Activated T-cell treated with anti-CD3 and anti-CD28 coated beads, Interleukin-2, amount 50 U/mL, for 24 hours (primary cell): ENCODE results near the gene DEGS2.
A peak's percentile ranks its signal among the peaks of the same experiment; 100 is the strongest.

Experiments
- DNase-seq: peaks from one replicate; pipeline ENCODE4 v3.0.0-alpha.2; 2020
- H3K27ac Mint-ChIP-seq: 2 replicates; pipeline ENCODE4 v1.8.0; 2020; ENCODE audit warnings: mild to moderate bottlenecking, mixed read lengths
- H3K27me3 Mint-ChIP-seq: 2 replicates; pipeline ENCODE4 v1.8.0; 2020; ENCODE audit warnings: mixed read lengths
- H3K36me3 Mint-ChIP-seq: 2 replicates; pipeline ENCODE4 v1.8.0; 2020; ENCODE audit warnings: low read depth, mixed read lengths
- H3K4me1 Mint-ChIP-seq: 2 replicates; pipeline ENCODE4 v1.8.0; 2020; ENCODE audit warnings: low read depth, mixed read lengths
- H3K4me3 Mint-ChIP-seq: 2 replicates; pipeline ENCODE4 v1.8.0; 2020; ENCODE audit warnings: mild to moderate bottlenecking, moderate library complexity, mixed read lengths
- H3K9me3 Mint-ChIP-seq: 2 replicates; pipeline ENCODE4 v1.8.0; 2020; ENCODE audit warnings: mixed read lengths

DEGS2 gene

DNA sequence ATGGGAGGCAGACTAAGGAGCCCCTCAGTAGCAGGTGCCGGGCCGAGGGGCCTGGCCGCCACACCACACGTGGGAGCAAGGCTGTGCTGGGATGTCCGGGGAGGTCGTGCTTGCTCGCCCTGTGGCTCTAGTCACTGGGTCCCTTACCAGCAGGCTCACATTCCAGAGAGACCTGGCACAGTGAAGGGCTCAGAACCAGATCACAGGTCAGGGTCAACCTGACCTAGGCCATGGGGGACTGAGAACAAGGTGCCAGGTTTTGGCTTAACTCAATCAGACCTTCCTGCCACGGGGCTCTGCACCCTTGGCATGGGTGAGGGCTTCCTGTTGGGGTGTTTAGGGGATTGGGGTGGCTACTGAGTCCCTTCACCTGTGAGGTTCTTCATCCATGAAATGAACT lies 22.3 kb downstream of the DEGS2 start:
- peak overlapping the region; percentile 74 for H3K27ac Mint-ChIP-seq
- no peak overlapping the region for H3K4me3 Mint-ChIP-seq
- no peaks in the 10 kb centered on the region for H3K9me3 Mint-ChIP-seq
- no peaks in the 10 kb centered on the region for H3K27me3 Mint-ChIP-seq
- DNase-seq: no peak
- peaks cover 98% of the 10 kb centered on the region for H3K36me3 Mint-ChIP-seq
- no peaks in the 10 kb centered on the region for H3K4me1 Mint-ChIP-seq

DNA sequence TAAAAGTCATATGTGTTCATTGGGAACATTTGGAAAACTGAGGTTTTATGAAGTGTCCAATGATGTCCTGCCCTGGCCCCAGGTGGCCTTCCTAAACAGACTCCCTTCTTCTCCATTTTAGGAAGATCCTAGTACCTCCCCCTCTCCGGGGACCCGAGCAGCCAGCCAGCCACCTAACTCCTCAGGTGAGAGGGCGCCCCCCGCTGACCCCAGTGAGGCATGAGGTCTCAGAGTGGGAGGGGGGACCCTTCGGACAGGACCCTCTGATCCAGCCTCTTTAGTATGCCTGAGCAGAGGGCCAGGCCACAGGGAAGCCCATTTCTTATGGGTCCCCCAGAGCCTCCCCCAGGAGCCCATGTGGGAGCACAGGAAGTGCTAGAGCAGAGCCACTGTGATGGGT lies 23.7 kb downstream of the DEGS2 start:
- DNase-seq: no peak
- Mint-ChIP-seq H3K9me3 (no peaks in the 10 kb centered on the region), H3K36me3 (peaks cover 99% of the 10 kb centered on the region), H3K27me3 (no peaks in the 10 kb centered on the region), H3K4me1 (no peaks in the 10 kb centered on the region), H3K4me3 (no peak overlapping the region), H3K27ac (peak overlapping the region; percentile 74)

DNA sequence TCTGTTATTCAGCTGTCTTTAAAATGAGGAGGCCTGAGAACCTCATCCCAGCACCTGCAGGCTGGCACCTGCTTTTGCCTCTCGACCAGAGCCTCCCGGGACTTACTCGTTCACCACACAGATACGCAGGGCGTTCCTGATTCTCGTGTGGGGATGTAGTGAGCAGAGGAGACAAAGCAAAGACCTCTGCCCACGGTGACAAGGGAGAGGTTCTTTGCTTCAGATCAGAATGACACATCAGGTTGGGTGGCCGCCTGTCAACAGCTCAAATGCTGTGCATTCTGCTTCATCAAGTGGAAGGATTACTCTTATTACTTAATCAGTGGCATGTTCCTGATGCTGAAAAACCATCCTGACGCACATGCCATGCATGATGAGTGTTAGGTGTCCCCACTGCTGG lies 24.4 kb downstream of the DEGS2 start:
- peak overlapping the region; percentile 74 for H3K27ac Mint-ChIP-seq

DNA sequence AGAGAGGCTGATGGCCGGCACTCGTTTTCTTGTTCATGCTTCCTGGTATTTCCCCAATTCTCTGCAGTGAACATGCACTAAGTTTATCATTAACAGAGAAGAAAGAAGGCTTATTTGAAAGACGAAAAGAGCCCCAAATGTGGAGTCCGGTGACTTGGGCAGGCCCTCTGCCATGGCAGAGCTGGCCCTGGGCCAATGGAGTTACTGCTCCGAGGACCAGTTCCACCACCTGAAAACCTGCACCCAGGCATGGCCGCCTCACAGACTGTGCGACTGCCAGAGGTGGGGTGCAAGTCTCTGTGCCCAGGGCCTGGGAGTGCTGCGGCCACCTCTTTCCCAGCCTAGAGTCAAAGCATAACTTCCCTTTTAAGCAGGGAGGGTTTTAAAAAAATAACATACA lies 24.9 kb downstream of the DEGS2 start:
- H3K27ac Mint-ChIP-seq: peak overlapping the region; percentile 31
- peaks cover 100% of the 10 kb centered on the region for H3K36me3 Mint-ChIP-seq
- no peak overlapping the region for H3K4me3 Mint-ChIP-seq
- DNase-seq: no peak
- H3K9me3 Mint-ChIP-seq: no peaks in the 10 kb centered on the region
- no peaks in the 10 kb centered on the region for H3K27me3 Mint-ChIP-seq
- H3K4me1 Mint-ChIP-seq: no peaks in the 10 kb centered on the region

More for the DNA sequence above, 24.4 kb downstream of the DEGS2 start:
- Mint-ChIP-seq H3K27me3 (no peaks in the 10 kb centered on the region), H3K4me3 (no peak overlapping the region), H3K36me3 (peaks cover 100% of the 10 kb centered on the region), H3K9me3 (no peaks in the 10 kb centered on the region), H3K4me1 (no peaks in the 10 kb centered on the region)
- DNase-seq: no peak

DNA sequence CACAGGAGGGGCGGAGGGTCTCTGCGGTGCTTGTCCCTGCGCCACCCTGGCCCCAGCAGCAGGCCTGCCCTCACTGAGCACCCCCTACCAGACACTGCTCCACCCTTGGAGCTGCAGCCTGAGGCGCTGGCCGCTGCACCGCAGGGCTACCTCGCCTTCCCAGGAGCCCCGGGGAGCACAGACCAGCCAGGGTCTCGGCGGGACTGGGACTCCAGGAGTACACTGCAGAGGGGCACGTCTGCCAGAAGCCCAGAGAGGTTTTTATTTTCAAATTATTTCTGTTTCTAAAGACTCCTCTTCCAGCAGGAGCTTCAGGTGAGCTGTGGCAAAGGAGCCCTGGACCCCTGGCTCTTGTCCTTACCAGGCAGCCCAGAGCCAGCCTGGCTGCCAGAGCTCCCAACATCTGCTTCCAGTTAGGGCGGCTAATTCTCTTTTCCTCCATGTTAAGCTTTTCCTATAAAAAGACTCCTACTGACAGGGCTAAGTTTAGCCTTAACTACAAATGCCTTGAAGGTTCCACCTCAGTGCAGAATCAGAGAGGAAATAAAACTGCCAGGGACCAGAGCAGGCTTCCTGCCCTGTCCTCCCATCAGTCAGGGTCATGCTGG lies 26.4 kb downstream of the DEGS2 start:
- Mint-ChIP-seq H3K4me3 (no peak overlapping the region), H3K36me3 (peaks cover 98% of the 10 kb centered on the region), H3K27ac (peak overlapping the region; percentile 78)

DNA sequence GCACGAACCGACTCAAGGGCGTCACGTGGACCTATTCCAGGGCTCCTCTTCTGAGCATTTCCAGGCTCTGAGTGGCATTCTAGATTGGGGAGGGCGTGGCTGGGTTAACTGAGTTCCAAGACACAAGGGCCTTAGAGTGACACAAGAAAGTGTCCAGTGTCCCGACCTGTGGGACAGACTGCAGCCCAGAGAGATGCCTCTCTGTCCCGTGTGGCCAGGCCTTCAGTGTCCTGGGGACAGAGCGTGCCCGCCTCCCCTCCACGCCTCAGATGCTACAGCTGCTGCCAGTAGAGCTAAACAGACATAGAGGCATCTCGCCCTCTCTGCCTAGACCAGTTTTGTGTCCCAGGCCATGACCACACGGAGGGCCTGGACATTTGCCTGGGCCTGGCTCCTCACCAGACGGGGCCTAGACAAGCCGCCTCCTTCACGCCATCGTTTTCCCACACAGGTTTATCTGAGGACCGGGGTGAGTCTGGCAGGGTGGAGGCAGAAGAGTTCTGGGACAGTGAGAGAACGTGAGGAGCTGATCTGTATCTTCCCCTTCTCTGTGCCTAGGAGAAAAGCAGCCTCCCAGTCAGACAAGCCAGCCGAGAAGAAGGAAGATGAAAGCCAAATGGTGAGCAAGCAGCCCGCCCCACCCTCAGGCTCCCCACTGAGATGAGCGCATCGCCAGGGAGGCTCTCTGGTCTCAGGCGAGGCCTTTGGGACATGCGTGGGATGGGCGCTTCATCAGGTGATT lies 27.1 kb downstream of the DEGS2 start:
- Mint-ChIP-seq H3K9me3 (no peaks in the 10 kb centered on the region), H3K27ac (peak overlapping the region; percentile 78), H3K4me1 (no peaks in the 10 kb centered on the region), H3K27me3 (no peaks in the 10 kb centered on the region), H3K4me3 (no peak overlapping the region), H3K36me3 (peaks cover 98% of the 10 kb centered on the region)
- no peak for DNase-seq

More for the DNA sequence above, 26.4 kb downstream of the DEGS2 start:
- H3K27me3 Mint-ChIP-seq: no peaks in the 10 kb centered on the region
- H3K4me1 Mint-ChIP-seq: no peaks in the 10 kb centered on the region
- no peak for DNase-seq
- no peaks in the 10 kb centered on the region for H3K9me3 Mint-ChIP-seq

DNA sequence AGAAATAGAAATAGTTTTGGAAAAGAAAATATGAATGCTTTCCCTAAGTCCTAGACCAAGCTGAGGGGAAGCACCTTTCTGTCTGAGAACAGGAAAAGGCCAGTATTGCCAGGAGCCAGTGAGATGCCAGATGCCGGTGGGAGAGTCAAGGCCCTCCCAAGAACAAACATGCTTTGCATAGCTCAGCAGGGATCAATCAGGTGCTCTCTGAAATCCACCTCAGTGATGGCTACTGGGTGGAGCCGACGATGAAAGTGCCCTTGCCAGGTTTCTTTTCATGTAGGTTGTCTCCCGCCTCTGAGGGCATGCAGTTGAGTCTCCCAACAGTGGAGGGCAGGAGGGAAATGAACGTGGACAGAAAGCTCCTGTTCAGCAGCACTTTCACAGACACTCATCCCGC lies 28.3 kb downstream of the DEGS2 start:
- peaks cover 97% of the 10 kb centered on the region for H3K36me3 Mint-ChIP-seq
- no peaks in the 10 kb centered on the region for H3K9me3 Mint-ChIP-seq

DNA sequence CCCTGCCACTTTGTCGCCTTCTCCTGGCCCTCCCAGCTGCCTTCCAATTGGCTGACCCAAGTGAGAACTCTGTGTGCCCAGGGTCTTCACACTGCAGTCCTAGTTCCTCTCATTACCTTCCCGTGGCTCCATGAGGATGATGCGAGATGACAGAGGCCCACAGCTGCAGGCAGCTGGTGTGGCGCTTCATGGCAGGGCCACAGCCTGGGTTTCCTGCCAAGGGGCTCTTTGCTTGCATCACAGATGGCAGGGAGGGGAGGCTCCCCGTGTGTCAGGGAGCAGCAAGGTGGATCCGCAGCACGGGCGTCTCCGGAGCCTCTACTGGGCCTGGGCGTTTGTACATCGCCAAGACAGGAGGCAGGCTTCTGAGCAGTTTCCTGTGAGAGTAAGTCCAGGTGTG lies 28.9 kb downstream of the DEGS2 start:
- no peak overlapping the region for H3K4me3 Mint-ChIP-seq
- peak overlapping the region; percentile 78 for H3K27ac Mint-ChIP-seq
- no peaks in the 10 kb centered on the region for H3K9me3 Mint-ChIP-seq
- no peak for DNase-seq
- H3K4me1 Mint-ChIP-seq: no peaks in the 10 kb centered on the region
- H3K36me3 Mint-ChIP-seq: peaks cover 97% of the 10 kb centered on the region
- no peaks in the 10 kb centered on the region for H3K27me3 Mint-ChIP-seq

More for the DNA sequence above, 28.3 kb downstream of the DEGS2 start:
- Mint-ChIP-seq H3K4me1 (no peaks in the 10 kb centered on the region), H3K27me3 (no peaks in the 10 kb centered on the region), H3K4me3 (no peak overlapping the region), H3K27ac (peak overlapping the region; percentile 78)
- no peak for DNase-seq

DNA sequence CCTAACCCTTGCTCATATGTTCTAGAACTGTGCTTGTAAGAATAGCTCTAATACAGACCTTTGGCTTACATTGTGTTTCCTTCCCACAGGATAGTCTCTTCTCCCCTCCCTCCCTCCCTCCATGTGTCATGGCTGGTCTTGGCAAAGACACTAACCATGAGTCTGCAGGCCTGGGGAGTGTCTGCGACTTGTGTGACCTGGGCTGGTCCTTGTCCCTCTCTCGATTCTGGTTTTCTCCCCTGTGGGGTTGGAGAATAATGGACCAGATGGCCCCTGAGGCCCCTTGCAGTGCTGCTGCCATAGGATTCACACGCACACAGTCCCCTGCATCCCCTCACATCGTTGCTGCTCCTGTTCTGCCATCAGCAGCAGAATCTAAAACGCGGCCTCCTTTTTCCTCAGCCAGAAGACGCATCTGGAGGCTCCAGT lies 30.3 kb downstream of the DEGS2 start:
- peak overlapping the region; percentile 78 for H3K27ac Mint-ChIP-seq
- H3K4me3 Mint-ChIP-seq: no peak overlapping the region
- H3K4me1 Mint-ChIP-seq: no peaks in the 10 kb centered on the region
- H3K36me3 Mint-ChIP-seq: peaks cover 97% of the 10 kb centered on the region
- DNase-seq: no peak
- H3K9me3 Mint-ChIP-seq: no peaks in the 10 kb centered on the region
- no peaks in the 10 kb centered on the region for H3K27me3 Mint-ChIP-seq

DNA sequence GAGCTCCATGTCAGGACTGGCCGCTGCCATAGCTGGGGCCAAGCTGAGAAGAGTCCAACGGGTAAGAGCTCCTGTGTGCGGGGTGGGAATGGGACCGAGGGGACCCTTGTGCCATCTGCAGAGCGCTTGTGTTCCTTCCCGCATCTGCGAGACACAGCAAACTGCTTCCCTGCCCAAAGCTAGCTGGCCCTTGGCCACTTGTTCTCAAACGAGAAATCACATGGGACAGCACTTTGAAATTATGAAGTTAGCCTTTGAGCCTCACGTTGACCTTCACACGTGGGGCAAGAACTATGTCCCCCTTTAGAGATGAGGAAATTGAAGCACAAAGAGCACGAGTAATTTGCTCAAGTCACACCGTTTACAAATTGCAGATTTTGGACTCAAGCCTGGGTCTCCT lies 30.8 kb downstream of the DEGS2 start:
- Mint-ChIP-seq H3K27ac (peak overlapping the region; percentile 63), H3K4me1 (no peaks in the 10 kb centered on the region), H3K27me3 (no peaks in the 10 kb centered on the region), H3K36me3 (peaks cover 97% of the 10 kb centered on the region), H3K4me3 (no peak overlapping the region), H3K9me3 (no peaks in the 10 kb centered on the region)
- DNase-seq: no peak

DNA sequence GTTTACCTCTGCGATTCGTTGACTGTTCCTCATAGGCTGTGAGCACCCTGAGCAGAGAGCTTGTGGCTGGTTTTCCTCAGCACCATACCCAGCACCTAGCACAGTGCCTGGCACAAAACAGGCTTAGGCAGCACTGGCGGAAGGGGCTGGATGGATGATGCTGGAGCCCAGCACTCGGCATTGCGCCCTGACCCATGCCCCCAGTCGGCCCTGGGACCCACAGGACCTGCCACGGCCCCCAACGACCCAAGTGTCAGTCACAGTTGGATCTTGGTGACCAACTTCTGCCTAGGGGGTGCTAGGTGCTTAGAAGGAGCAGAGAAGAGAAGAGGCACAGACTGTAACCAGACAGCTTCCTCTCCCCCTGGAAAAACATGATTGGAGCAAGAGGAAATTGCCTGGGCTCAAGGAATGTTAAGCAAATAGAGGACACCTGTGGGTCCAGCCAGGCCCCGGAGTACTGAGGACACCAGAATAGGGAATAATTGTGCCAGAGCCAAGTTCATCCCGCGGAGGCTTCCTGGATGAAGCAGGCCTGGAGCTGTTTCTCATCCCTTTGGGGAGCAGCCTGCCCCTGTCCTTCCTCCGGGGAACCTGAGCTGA lies 31.5 kb downstream of the DEGS2 start:
- DNase-seq: no peak
- Mint-ChIP-seq H3K27ac (peak overlapping the region; percentile 71), H3K36me3 (peaks cover 97% of the 10 kb centered on the region), H3K4me1 (no peaks in the 10 kb centered on the region), H3K27me3 (no peaks in the 10 kb centered on the region), H3K4me3 (no peak overlapping the region), H3K9me3 (no peaks in the 10 kb centered on the region)

DNA sequence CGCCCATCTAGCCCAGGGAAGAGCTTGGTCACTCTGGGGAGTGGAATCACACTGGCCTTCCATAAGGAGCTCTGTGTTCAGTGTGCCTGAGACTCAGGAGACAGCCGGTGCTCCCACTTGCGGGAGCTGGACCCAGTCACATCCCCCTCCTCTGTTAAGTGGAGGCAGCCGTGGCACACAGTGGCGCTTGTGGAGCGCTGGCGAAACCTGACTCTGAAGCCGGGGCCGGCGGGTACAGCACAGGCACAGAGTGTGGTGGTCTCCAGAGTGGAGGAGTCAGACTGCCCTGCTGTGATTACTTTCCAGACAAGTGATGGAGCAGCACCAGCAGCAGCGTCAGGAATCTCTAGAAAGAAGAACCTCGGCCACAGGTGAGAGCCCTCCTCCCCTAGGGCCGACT lies 33.0 kb downstream of the DEGS2 start:
- H3K4me1 Mint-ChIP-seq: no peaks in the 10 kb centered on the region
- no peaks in the 10 kb centered on the region for H3K27me3 Mint-ChIP-seq
- no peaks in the 10 kb centered on the region for H3K9me3 Mint-ChIP-seq
- no peak overlapping the region for H3K4me3 Mint-ChIP-seq
- H3K36me3 Mint-ChIP-seq: peaks cover 91% of the 10 kb centered on the region
- peak overlapping the region; percentile 71 for H3K27ac Mint-ChIP-seq
- no peak for DNase-seq

DNA sequence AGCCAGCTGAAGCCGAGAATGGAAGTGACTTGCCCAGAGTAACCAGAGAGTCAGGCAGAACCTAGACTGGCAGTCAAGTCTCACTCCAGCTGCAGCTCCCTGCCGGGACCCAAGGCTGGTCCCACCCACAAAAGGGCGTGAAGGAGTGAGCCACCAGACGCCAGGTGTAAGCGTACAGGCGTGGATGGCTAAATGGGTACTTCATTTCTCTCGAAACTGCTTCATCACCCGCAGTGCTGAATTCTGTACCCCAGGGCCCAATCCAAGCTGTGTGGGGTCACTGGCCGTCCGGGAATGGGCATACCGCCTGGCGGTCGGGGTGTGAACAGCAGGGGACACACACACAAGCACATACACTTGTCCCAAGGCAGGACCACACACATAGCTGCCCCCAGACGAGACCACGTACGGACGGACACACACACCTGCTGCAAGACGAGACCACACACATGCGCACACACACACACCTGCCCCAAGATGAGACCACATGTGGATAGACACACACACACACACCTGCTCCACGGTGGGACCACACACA lies 34.8 kb downstream of the DEGS2 start:
- H3K27me3 Mint-ChIP-seq: no peaks in the 10 kb centered on the region
- H3K27ac Mint-ChIP-seq: peak overlapping the region; percentile 71
- no peaks in the 10 kb centered on the region for H3K4me1 Mint-ChIP-seq
- H3K4me3 Mint-ChIP-seq: no peak overlapping the region
- H3K9me3 Mint-ChIP-seq: no peaks in the 10 kb centered on the region
- peaks cover 86% of the 10 kb centered on the region for H3K36me3 Mint-ChIP-seq
- DNase-seq: no peak

DNA sequence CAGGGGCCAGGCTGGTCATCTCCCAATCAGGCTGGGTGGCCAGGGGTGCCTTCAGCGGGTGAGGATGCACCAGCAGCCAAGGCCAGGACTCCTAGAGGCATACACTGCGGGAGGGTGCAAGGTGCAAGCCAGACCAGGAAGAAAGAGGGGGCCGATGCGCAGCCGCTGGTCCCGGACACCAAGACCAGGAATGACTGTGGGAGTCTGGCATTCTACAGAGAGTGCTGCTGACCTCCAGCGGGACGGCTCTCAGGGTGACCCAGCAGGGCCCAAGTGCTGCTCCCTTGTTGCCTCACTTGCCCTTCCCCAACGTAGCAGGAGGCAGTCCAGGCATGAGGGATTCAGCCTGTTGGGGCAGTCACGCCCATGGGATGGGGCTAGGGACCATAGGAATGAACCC lies 35.8 kb downstream of the DEGS2 start:
- Mint-ChIP-seq H3K27me3 (no peaks in the 10 kb centered on the region), H3K4me3 (no peak overlapping the region), H3K36me3 (peaks cover 87% of the 10 kb centered on the region), H3K27ac (peak overlapping the region; percentile 27), H3K4me1 (peaks cover 6% of the 10 kb centered on the region), H3K9me3 (no peaks in the 10 kb centered on the region)
- no peak for DNase-seq
